B cell (primary cell): ENCODE measurements around the gene HDAC1. TPM values are rescaled to one million over a fixed set of nuclear protein-coding genes. Genes with fewer than 3 reads are reported as not detected.

ENCODE experiments used
- ATAC-seq: fragments of 200-7000 bp; cut with Tn5 transposase; one replicate; pipeline ENCODE4 v1.10.0; 2021; ENCODE audit warnings: low read depth, mild to moderate bottlenecking, moderate number of reproducible peaks, moderate library complexity
- CTCF ChIA-PET: fragments of 350-600 bp; sonication (Branson Sonifier 250); formaldehyde crosslinking; loops from one replicate; lab custom pipeline; 2021; ENCODE audit warnings: antibody characterized with exemption, inconsistent platforms; lab: Charles Lee
- POLR2A ChIA-PET: fragments of 350-600 bp; sonication (Branson Sonifier 250); formaldehyde crosslinking; loops from one replicate; lab custom pipeline; 2021; ENCODE audit warnings: antibody characterized with exemption; lab: Charles Lee
- DNase-seq: peaks from one replicate; pipeline ENCODE4 v3.0.0; 2013
- H2AFZ ChIP-seq: 2 replicates; pipeline ENCODE4 v1.6.1; 2012; ENCODE audit warnings: mild to moderate bottlenecking, low read depth, low read length; ENCODE audit not compliant: insufficient read depth, poor library complexity, severe bottlenecking
- H3K27ac ChIP-seq, 2 donors: 1 replicate in 1 of 2; 2 replicates in 1 of 2; pipeline ENCODE4 v1.5.1; 2012 to 2013; ENCODE audit warnings: low read length in 2 of 2, mild to moderate bottlenecking in 2 of 2, moderate library complexity in 1 of 2
- H3K27me3 ChIP-seq, 4 experiments: fragments of 200-600 bp in 1 of 4; sonication (generic) in 1 of 4; replicated peaks in 1 of 4; 1 replicate in 2 of 4; 2 replicates in 2 of 4; pipeline versions ENCODE4 v1.6.1 to v1.7.0; 2013 to 2016; ENCODE audit warnings: low read length in 3 of 4, mild to moderate bottlenecking in 2 of 4, mixed read lengths in 1 of 4, moderate library complexity in 1 of 4; ENCODE audit not compliant: insufficient read depth in 4 of 4, control insufficient read depth in 3 of 4; ENCODE audit errors: control extremely low read depth in 1 of 4
- H3K36me3 ChIP-seq, 2 experiments: replicated peaks in 1 of 2; 1 replicate in 1 of 2; 2 replicates in 1 of 2; pipeline versions ENCODE4 v1.6.1 to v1.7.1; 2013; ENCODE audit warnings: low read length in 1 of 2; ENCODE audit not compliant: insufficient read depth in 2 of 2, control insufficient read depth in 1 of 2; ENCODE audit errors: control extremely low read depth in 1 of 2, extremely low read depth in 1 of 2
- H3K4me1 ChIP-seq, 2 donors: fragments of 200-600 bp in 1 of 2; sonication (generic) in 1 of 2; 1 replicate in 1 of 2; 2 replicates in 1 of 2; pipeline versions ENCODE4 v1.5.1 to v1.6.1; 2013 to 2017; ENCODE audit warnings: low read length in 2 of 2; ENCODE audit not compliant: control insufficient read depth in 2 of 2, insufficient read depth in 2 of 2
- H3K4me2 ChIP-seq: replicated peaks from 2 replicates; pipeline ENCODE3; 2012; ENCODE audit warnings: mild to moderate bottlenecking, low read depth, low read length; ENCODE audit not compliant: poor library complexity, severe bottlenecking
- H3K4me3 ChIP-seq, 5 experiments: fragments of 200-600 bp in 1 of 5; sonication (generic) in 1 of 5; 1 replicate in 3 of 5; 2 replicates in 2 of 5; pipeline versions ENCODE4 v1.5.1 to v1.7.0; 2011 to 2016; ENCODE audit warnings: low read length in 4 of 5, mild to moderate bottlenecking in 4 of 5, low read depth in 2 of 5, control low read depth in 1 of 5, moderate library complexity in 1 of 5; ENCODE audit not compliant: insufficient read depth in 1 of 5; ENCODE audit errors: control extremely low read depth in 1 of 5, extremely low read depth in 1 of 5
- H3K79me2 ChIP-seq: fragments of 200-600 bp; sonication (generic); one replicate; pipeline ENCODE4 v1.6.0; 2016; ENCODE audit warnings: low read length; ENCODE audit not compliant: control insufficient read depth, insufficient read depth
- H3K9ac ChIP-seq: fragments of 200-600 bp; sonication (generic); 2 replicates; pipeline ENCODE4 v1.6.1; 2017; ENCODE audit warnings: mild to moderate bottlenecking, low read length, moderate library complexity
- H3K9me3 ChIP-seq, 3 donors: one replicate each; pipeline versions ENCODE4 v1.6.1 to v1.7.1; 2013; ENCODE audit warnings: low read length in 2 of 3; ENCODE audit not compliant: control insufficient read depth in 2 of 3, insufficient read depth in 1 of 3; ENCODE audit errors: control extremely low read depth in 1 of 3
- H4K20me1 ChIP-seq: 2 replicates; pipeline ENCODE4 v1.6.0; 2012; ENCODE audit warnings: mild to moderate bottlenecking, low read length; ENCODE audit not compliant: insufficient read depth, control insufficient read depth, poor library complexity, severe bottlenecking
- H3K27ac Mint-ChIP-seq: one replicate; pipeline ENCODE4 v1.8.0; 2021; ENCODE audit warnings: mixed read lengths
- H3K27me3 Mint-ChIP-seq: one replicate; pipeline ENCODE4 v1.8.0; 2021; ENCODE audit warnings: mixed read lengths
- H3K4me1 Mint-ChIP-seq: one replicate; pipeline ENCODE4 v1.8.0; 2021; ENCODE audit warnings: mixed read lengths
- H3K4me3 Mint-ChIP-seq: one replicate; pipeline ENCODE4 v1.8.0; 2021; ENCODE audit warnings: mixed read lengths
- H3K9me3 Mint-ChIP-seq: one replicate; pipeline ENCODE4 v1.8.0; 2022; ENCODE audit warnings: mixed read lengths; ENCODE audit not compliant: insufficient read depth
- CTCF ChIP-seq: fragments of 200-600 bp; IDR thresholded peaks from one replicate; pipeline ENCODE4 v1.8.0; 2022; ENCODE audit warnings: antibody characterized with exemption, mild to moderate bottlenecking
- EZH2 ChIP-seq: IDR thresholded peaks from 2 replicates; pipeline ENCODE4 v1.6.1; 2012; ENCODE audit warnings: borderline replicate concordance, low read depth, mild to moderate bottlenecking, moderate library complexity, low read length; ENCODE audit not compliant: insufficient read depth, poor library complexity, severe bottlenecking
- WGBS: methylation state at CpG from one replicate; pipeline ENCODE4 v1.1.5; 2013; ENCODE audit warnings: missing lambda C conversion rate; ENCODE audit not compliant: insufficient coverage; 5-methylcytosine and 5-hydroxymethylcytosine counted together
- intact Hi-C: fragments of 100-400 bp; cut with micrococcal nuclease; formaldehyde crosslinking; loops from one replicate; pipeline ENCODE4 v1.10.0; 2022
- polyA plus RNA-seq: library from polyadenylated mRNA; depleted of rRNA; stranded (reverse); fragments of >200 nt; gene quantifications from 2 replicates; pipeline ENCODE4 v1.2.3, GENCODE V29; 2012
- total RNA-seq, 2 donors: library from RNA; stranded (reverse); fragments of 120-200 nt in 1 of 2; gene quantifications; 1 replicate in 1 of 2; 2 replicates in 1 of 2; pipeline versions ENCODE4 v1.2.3 to v1.2.4, GENCODE V29; 2013 to 2022

Gene HDAC1
- total and polyA plus RNA-seq, 2 donors (not counting 1 experiment from before 2014, with no cell fraction given): 184 to 205 TPM

GRCh38 chr1:32372149-32372756, 80.4 kb downstream of the HDAC1 start:
- Mint-ChIP-seq H3K4me1 (peaks cover 12% of the 10 kb centered on the region), H3K27ac (no peak overlapping the region), H3K4me3 (no peak overlapping the region), H3K9me3 (no peaks in the 10 kb centered on the region), H3K27me3 (no peaks in the 10 kb centered on the region)
- no peak overlapping the region for H3K27ac ChIP-seq
- H2AFZ ChIP-seq: no peak overlapping the region
- ATAC-seq: peak; percentile 75
- H3K4me2 ChIP-seq: no peak overlapping the region
- peak; percentile 66 for DNase-seq
- POLR2A ChIA-PET: interaction anchor here (0.6 to 2.0 kb wide), 2 partner anchors 13 to 35 kb away, joined by 4 to 15 read pairs; partner anchors contain the start of gene MARCKSL1
- H3K79me2 ChIP-seq: no peaks in the 10 kb centered on the region
- H3K36me3 ChIP-seq: peaks cover 2 to 66% of the 10 kb centered on the region in 2 experiments
- 33% methylated on average over 3 of the region's 5 CpGs for WGBS
- TF ChIP-seq CTCF (no peak), EZH2 (no peak)
- no peaks in the 10 kb centered on the region for H3K9me3 ChIP-seq
- peaks cover 18% of the 10 kb centered on the region for H4K20me1 ChIP-seq
- intact Hi-C loops: loop anchor here (5.0 kb wide), 2 partner anchors 35 to 55 kb away; partner anchors contain the start of gene MARCKSL1
- peaks cover 10 to 13% of the 10 kb centered on the region in 2 donors for H3K4me1 ChIP-seq
- no peaks in the 10 kb centered on the region for H3K27me3 ChIP-seq
- H3K4me3 ChIP-seq: no peak overlapping the region
- CTCF ChIA-PET: interaction anchor here (0.5 to 3.3 kb wide), 11 partner anchors 19 to 367 kb away, joined by 3 to 14 read pairs (median 4); partner anchors contain the start of gene MARCKSL1
- no peak overlapping the region for H3K9ac ChIP-seq

GRCh38 chr1:32373996-32374592, 82.2 kb downstream of the HDAC1 start:
- no CpG with 5 or more reads among the region's 1 CpG for WGBS
- H3K9me3 ChIP-seq: no peaks in the 10 kb centered on the region
- H3K4me2 ChIP-seq: no peak overlapping the region
- peaks cover 18% of the 10 kb centered on the region for H4K20me1 ChIP-seq
- H3K4me1 Mint-ChIP-seq: peaks cover 12% of the 10 kb centered on the region
- H3K4me1 ChIP-seq: peaks cover 10 to 13% of the 10 kb centered on the region in 2 donors
- TF ChIP-seq EZH2 (no peak), CTCF (no peak)
- no peaks in the 10 kb centered on the region for H3K27me3 ChIP-seq
- DNase-seq (no peak), ATAC-seq (no peak)
- ChIA-PET POLR2A (no interaction called here), CTCF (interaction anchor here (1.3 kb wide), 1 partner anchor 134 kb away, joined by 3 read pairs; no protein-coding TSS in a partner anchor)
- H3K79me2 ChIP-seq: no peaks in the 10 kb centered on the region
- no peaks in the 10 kb centered on the region for H3K27me3 Mint-ChIP-seq
- H3K27ac ChIP-seq: no peak overlapping the region
- H2AFZ ChIP-seq: no peak overlapping the region
- no peak overlapping the region for H3K9ac ChIP-seq
- no peak overlapping the region for H3K4me3 Mint-ChIP-seq
- intact Hi-C loops: loop anchor here (5.0 kb wide), 2 partner anchors 37 to 57 kb away; partner anchors contain the start of gene MARCKSL1
- H3K4me3 ChIP-seq: no peak overlapping the region
- H3K27ac Mint-ChIP-seq: no peak overlapping the region
- peaks cover 2 to 67% of the 10 kb centered on the region in 2 experiments for H3K36me3 ChIP-seq
- no peaks in the 10 kb centered on the region for H3K9me3 Mint-ChIP-seq
